NCI-H2081 treated with DMSO at 0.1 percent for 48 hours (cell line): Measurements from ENCODE around the gene TLN1.

ENCODE experiments used
- DNase-seq: peaks from one replicate; lab custom pipeline; 2025; lab: John Stamatoyannopoulos, UW

TLN1 gene

GRCh38 chr9:35728041-35728971 lies 3.7 kb downstream of the TLN1 start:
- DNase-seq: no peak

- DNase-seq: no peak
Observed at GRCh38 chr9:35727676-35728040, 4.3 kb downstream of the TLN1 start.

GRCh38 chr9:35726931-35727330 lies 5.1 kb downstream of the TLN1 start:
- DNase-seq: no peak

- DNase-seq: no peak
Observed at GRCh38 chr9:35725362-35725761, 6.6 kb downstream of the TLN1 start.

- no peak for DNase-seq
Observed at GRCh38 chr9:35723908-35724307, 8.1 kb downstream of the TLN1 start.

GRCh38 chr9:35723426-35723825 lies 8.6 kb downstream of the TLN1 start:
- DNase-seq: no peak

- no peak for DNase-seq
Observed at GRCh38 chr9:35719546-35719945, 12.4 kb downstream of the TLN1 start.

GRCh38 chr9:35718721-35719511 lies 13.1 kb downstream of the TLN1 start:
- no peak for DNase-seq

- DNase-seq: no peak
Observed at GRCh38 chr9:35717132-35717870, 14.7 kb downstream of the TLN1 start.

- no peak for DNase-seq
Observed at GRCh38 chr9:35716230-35716629, 15.8 kb downstream of the TLN1 start.

GRCh38 chr9:35714579-35715252 lies 17.3 kb downstream of the TLN1 start:
- no peak for DNase-seq

- no peak for DNase-seq
Observed at GRCh38 chr9:35714123-35714522, 17.9 kb downstream of the TLN1 start.

- DNase-seq: no peak
Observed at GRCh38 chr9:35713578-35713977, 18.4 kb downstream of the TLN1 start.

- DNase-seq: no peak
Observed at GRCh38 chr9:35712762-35713400, 19.1 kb downstream of the TLN1 start.

- DNase-seq: no peak
Observed at GRCh38 chr9:35711501-35712428, 20.2 kb downstream of the TLN1 start.

- no peak for DNase-seq
Observed at GRCh38 chr9:35710818-35711500, 21.0 kb downstream of the TLN1 start.

GRCh38 chr9:35708146-35708545 lies 23.8 kb downstream of the TLN1 start:
- no peak for DNase-seq

- no peak for DNase-seq
Observed at GRCh38 chr9:35706951-35707350, 25.0 kb downstream of the TLN1 start.

- DNase-seq: no peak
Observed at GRCh38 chr9:35705836-35706430, 26.1 kb downstream of the TLN1 start.
